Central memory CD8-positive, alpha-beta T cell (primary cell): ENCODE results near the gene ZDHHC16.
A peak's percentile ranks its signal among the peaks of the same experiment; 100 is the strongest.

Experiments
- ATAC-seq: fragments of 150-1000 bp; cut with Tn5 transposase; replicated peaks from 2 replicates; pipeline ENCODE4 v1.10.0; 2022; ENCODE audit warnings: mild to moderate bottlenecking, moderate FRiP score, moderate number of reproducible peaks; ENCODE audit not compliant: poor library complexity, severe bottlenecking; ENCODE audit errors: extremely low read depth
- DNase-seq, 2 donors: peaks; one replicate each; pipeline ENCODE4 v3.0.0; 2021; ENCODE audit warnings: low spot score in 2 of 2
- H3K27ac Mint-ChIP-seq: one replicate; pipeline ENCODE4 v1.8.0; 2022; ENCODE audit warnings: low read depth, mild to moderate bottlenecking, moderate library complexity, mixed read lengths
- H3K27me3 Mint-ChIP-seq: one replicate; pipeline ENCODE4 v1.8.0; 2022; ENCODE audit warnings: mixed read lengths
- H3K36me3 Mint-ChIP-seq: one replicate; pipeline ENCODE4 v1.8.0; 2022; ENCODE audit warnings: mild to moderate bottlenecking, moderate library complexity, mixed read lengths; ENCODE audit not compliant: insufficient read depth
- H3K4me1 Mint-ChIP-seq: one replicate; pipeline ENCODE4 v1.8.0; 2022; ENCODE audit warnings: mixed read lengths
- H3K4me3 Mint-ChIP-seq: one replicate; pipeline ENCODE4 v1.8.0; 2022; ENCODE audit warnings: mild to moderate bottlenecking, moderate library complexity, mixed read lengths
- H3K9me3 Mint-ChIP-seq: one replicate; pipeline ENCODE4 v1.8.0; 2022; ENCODE audit warnings: mixed read lengths

ZDHHC16 gene

DNA sequence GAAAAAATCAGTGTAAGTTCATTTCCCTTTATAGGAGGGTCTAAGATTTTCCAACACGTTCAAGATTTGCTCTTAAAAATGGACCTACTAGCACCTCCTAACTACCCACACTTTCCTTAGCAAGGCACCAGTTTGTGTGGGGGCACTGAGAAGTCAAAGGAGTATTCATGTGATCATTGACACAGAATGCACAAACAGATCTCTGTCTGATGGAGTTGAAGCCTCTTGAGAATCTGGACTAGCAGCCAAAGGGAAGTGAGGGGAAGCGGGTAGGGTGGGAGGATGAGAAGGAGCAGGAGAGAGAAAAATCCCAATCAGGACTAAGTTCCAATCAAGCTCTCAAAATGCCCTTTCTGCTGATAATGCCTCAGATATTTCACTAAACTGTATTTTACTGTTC is 48.2 kb downstream of the ZDHHC16 start:
- ATAC-seq (no peak), DNase-seq (no peak)
- no peaks in the 10 kb centered on the region for H3K9me3 Mint-ChIP-seq
- H3K27me3 Mint-ChIP-seq, result no peaks in the 10 kb centered on the region
- no peak overlapping the region for H3K27ac Mint-ChIP-seq
- peaks cover 11% of the 10 kb centered on the region for H3K36me3 Mint-ChIP-seq
- peaks cover 33% of the 10 kb centered on the region for H3K4me1 Mint-ChIP-seq
- H3K4me3 Mint-ChIP-seq, result no peak overlapping the region

DNA sequence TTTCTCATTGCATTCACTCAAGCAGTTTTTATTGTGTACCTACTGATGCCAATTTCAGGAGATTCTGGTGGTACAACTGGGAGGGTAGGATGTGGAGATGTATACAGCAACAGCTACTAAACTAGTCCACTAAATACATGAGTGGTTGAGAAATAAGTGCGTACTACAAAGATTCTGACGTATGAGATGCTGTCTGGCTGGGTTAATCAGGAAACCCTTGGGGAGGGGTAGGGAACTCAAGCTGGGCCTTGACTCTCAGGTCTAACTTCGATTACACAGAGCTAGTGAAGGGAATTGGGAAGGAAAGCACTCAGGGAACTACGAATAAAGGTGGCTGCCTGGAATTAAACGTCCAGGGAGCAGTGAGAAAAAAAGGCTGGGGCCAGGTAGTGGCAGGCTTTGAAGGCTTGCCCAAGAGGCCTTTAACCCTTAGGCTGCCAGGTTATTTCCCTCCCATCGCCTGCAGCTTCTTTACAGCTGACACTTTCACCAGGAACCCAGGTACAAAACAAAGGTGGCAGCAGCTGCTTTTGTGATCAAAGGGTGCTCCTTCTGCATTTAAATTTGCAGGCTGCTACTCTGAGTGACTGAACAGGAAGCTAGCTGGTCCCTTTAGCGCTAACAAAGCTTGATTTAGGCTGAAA is 49.0 kb downstream of the ZDHHC16 start:
- peaks cover 3% of the 10 kb centered on the region for H3K27me3 Mint-ChIP-seq
- no peaks in the 10 kb centered on the region for H3K9me3 Mint-ChIP-seq
- H3K27ac Mint-ChIP-seq, result peak overlapping the region; percentile 14
- H3K36me3 Mint-ChIP-seq, result peaks cover 11% of the 10 kb centered on the region
- H3K4me1 Mint-ChIP-seq, result peaks cover 32% of the 10 kb centered on the region
- DNase-seq, result no peak
- no peak for ATAC-seq
- peak overlapping the region; percentile 13 for H3K4me3 Mint-ChIP-seq

DNA sequence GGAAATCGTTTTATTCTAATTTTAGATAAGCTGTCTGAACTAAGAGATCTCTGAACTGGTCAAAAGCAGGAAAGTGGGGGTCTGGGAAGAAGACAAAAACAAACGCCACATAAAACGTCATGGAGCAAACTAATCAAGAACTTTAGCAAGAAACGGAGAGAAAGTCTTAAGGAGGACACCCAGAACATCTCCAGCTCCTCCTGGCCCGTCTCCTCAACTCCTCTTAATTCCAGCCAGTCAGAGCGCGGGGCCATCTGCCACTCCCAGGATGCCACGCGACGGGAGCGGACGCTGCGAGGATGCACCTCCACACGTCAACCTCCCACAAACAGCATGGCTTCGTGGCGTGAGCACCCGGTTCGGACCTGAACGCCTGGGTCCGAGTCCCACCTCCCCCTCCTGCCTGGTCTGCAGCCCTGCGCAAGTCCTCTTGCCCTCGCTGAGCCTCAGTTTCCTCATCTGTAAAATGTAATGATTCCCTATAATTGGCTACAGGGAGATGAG is 51.6 kb downstream of the ZDHHC16 start:
- Mint-ChIP-seq H3K27ac (peak overlapping the region; percentile 96), H3K36me3 (peaks cover 11% of the 10 kb centered on the region), H3K4me1 (peaks cover 28% of the 10 kb centered on the region), H3K9me3 (no peaks in the 10 kb centered on the region), H3K27me3 (peaks cover 28% of the 10 kb centered on the region), H3K4me3 (peak overlapping the region; percentile 98)
- DNase-seq, result peak; percentile 17 to 28
- ATAC-seq, result no peak

DNA sequence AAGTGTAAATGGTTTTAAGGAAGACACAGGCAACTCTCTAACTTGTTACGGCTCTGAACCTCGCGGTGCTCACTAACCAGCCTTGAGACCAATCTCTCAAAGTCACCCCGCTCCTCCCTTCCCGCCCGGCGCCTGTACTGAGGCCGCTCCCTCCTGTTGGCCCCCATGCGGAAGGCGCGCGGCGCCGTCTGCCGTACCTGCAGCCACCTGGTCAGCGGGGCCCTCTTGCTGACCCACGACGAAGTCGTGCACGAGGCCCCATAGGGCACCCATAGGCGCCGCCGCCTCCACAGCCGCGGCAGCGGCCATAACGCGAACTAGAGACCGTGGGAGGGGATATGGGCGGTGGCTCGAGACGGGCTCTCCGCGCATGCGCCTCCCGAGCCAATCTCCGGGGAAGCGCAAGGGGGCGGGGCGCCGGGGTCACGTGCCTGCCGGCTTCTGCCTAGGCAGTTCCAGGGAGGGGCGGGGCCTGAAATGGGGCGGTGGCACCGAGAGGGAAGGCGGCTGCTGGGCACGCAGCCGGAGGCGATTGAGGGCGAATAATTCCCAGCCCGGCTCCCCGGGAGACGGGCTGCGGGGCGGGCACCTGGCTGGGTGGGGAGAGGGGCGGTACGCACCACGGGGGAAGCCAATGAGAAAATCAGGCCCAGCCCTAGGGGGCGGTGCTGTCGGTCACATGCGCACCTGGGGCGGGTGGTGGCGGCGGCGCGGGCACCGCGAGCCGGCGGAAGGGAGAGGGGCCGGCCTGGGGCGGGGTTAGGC is 52.3 kb downstream of the ZDHHC16 start, which contains the start of gene MMS19:
Gene MMS19, minus strand, starts transcription at position 347 of the 765 bp plus-strand sequence. Its CDS starts 38 bp downstream, at position 309.
- Mint-ChIP-seq H3K36me3 (peaks cover 11% of the 10 kb centered on the region), H3K27me3 (peaks cover 28% of the 10 kb centered on the region), H3K27ac (peak within 1 kb of the TSS; percentile 96), H3K4me1 (peaks cover 28% of the 10 kb centered on the region), H3K9me3 (no peaks in the 10 kb centered on the region), H3K4me3 (peak within 1 kb of the TSS; percentile 98)
- DNase-seq, result peak; percentile 98 to 99
- peak; percentile 88 for ATAC-seq

DNA sequence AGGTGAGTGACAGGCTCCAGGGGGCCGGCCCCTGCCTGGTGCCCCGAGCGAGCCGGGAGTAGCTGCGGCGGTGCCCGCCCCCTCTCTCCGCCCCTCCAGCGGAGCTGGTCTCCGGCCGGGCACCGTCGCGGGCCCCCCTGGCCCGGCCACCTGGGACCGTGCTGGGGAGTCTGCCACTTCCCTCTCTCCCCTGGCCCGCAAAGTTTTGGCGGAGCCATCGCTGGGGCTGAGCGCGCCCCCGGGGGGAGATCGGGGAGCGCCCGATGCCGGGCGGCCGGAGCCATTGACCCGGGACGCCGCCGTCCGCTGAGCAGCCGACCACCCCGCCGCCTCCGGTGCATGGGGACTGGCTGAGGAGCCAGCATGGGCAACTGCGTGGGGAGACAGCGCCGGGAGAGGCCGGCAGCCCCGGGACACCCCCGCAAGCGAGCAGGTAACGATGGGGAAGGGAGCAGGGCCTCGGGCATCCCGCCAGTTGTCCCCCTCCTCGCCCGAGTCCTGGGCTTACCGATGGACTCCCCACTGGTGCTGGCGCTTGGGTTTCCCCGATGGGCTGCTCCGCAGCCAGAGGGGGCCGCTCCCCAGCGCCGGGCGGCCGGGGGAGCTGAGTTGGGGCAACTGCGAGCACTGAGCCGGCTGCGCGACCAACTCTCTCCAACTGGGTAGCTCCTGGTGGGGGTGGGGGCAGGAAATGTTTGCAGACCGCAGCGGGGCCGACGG is 53.0 kb downstream of the ZDHHC16 start, which contains the start of gene UBTD1:
Gene UBTD1, plus strand, starts transcription at position 84 of the 720 bp plus-strand sequence. Its CDS starts 280 bp downstream, at position 364.
- Mint-ChIP-seq H3K27me3 (peaks cover 28% of the 10 kb centered on the region), H3K27ac (peak within 1 kb of the TSS; percentile 96), H3K9me3 (no peaks in the 10 kb centered on the region), H3K4me3 (peak within 1 kb of the TSS; percentile 98), H3K36me3 (peaks cover 9% of the 10 kb centered on the region), H3K4me1 (peaks cover 28% of the 10 kb centered on the region)
- no peak for ATAC-seq
- peak in 1 of 2 donors; percentile 16 for DNase-seq

DNA sequence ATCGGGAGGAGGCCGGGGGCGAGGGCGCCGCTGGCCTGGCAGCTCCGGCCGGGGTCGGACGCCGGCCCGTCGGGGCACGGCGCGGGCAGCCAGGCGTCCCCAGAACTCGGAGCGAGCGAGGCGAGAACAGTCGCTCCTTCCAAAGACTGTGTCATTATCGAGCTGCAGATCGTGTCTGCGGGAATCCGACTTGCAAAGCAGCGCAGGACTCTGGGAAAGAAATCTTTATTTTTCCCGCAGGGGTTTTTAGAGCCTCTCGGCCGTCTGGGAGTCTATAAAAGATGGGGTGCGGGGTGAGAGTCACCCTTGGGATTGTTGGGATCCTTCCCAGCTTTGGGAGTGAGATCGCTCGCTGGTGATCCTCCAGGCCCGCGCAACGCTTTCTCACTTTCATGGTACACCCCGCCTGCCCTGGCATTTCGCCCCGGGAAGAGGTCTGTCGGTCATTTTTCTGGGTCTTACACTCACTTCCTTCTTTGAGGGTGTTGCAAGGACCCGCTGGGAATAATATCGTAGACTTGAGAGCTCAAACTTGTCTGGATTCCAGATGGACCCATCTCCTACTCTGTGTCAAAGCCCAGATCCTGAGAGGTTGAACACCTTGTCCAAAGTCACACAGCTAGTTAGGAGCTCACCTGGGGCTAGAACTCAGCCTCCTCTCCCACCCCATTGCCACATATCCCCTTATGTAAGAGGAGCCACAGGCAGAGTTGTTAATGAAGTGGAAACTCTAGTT is 53.8 kb downstream of the ZDHHC16 start:
- H3K27ac Mint-ChIP-seq, result no peak overlapping the region

DNA sequence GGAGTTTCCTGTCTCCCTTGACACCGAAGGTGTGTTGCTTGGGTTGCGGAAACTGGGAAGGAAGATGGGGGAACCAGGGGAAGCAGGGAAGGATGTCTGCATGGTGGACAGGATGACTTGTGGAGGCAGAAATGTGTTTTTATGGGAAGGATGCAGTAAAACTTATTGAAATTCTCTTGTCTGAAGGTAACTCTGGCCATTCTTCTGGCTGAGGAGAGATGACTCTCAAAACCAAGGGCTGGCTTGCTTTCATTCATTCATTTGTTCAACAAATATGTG is 54.3 kb downstream of the ZDHHC16 start:
- Mint-ChIP-seq H3K27me3 (peaks cover 28% of the 10 kb centered on the region), H3K4me1 (peaks cover 17% of the 10 kb centered on the region), H3K36me3 (peaks cover 9% of the 10 kb centered on the region), H3K27ac (no peak overlapping the region), H3K4me3 (peak overlapping the region; percentile 6), H3K9me3 (no peaks in the 10 kb centered on the region)
- no peak for DNase-seq
- ATAC-seq, result no peak

More for the DNA sequence above, 53.8 kb downstream of the ZDHHC16 start:
- Mint-ChIP-seq H3K4me3 (peak overlapping the region; percentile 98), H3K36me3 (peaks cover 9% of the 10 kb centered on the region), H3K27me3 (peaks cover 28% of the 10 kb centered on the region), H3K4me1 (peaks cover 22% of the 10 kb centered on the region), H3K9me3 (no peaks in the 10 kb centered on the region)
- no peak for DNase-seq
- no peak for ATAC-seq

DNA sequence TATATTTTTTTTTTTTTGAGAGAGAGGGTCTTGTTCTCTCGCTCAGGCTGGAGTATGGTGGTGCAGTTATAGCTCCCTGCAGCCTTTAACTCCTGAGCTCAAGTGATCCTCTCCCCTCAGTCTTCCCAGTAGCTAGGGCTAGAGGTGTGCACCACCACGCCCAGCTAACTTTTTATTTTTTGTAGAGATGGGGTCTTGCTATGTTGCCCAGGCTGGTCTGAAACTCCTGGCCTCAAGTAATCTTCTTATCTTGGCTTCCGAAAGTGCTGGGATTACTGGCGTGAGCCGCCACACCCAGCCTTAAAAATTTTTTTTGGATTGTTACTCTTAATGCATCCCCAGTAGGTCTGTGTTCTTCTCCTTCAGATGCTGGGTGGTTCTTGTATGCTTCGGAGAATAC is 56.9 kb downstream of the ZDHHC16 start:
- DNase-seq (no peak), ATAC-seq (no peak)
- Mint-ChIP-seq H3K27ac (no peak overlapping the region), H3K9me3 (no peaks in the 10 kb centered on the region), H3K27me3 (peaks cover 28% of the 10 kb centered on the region), H3K36me3 (peaks cover 7% of the 10 kb centered on the region), H3K4me3 (no peak overlapping the region), H3K4me1 (peaks cover 10% of the 10 kb centered on the region)

DNA sequence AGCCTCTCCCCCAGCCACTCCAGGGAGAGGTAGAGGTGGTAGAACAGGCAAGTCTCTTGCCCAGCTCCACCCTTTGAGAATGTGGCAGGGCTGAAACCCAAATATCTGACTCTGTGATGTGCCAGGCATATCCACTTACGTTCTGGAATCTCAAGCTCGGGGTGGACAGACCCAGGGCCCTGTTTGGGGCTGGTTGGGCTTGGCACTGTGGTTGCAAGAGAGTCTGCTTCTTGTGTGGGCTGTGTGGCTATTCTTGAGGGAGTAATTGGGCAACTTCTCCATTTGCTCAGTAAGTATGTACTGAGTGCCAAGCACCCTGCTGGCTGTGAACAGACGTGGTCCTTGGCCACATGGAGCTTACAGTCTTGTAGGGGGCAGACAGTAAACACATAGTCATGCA is 57.4 kb downstream of the ZDHHC16 start:
- H3K9me3 Mint-ChIP-seq, result no peaks in the 10 kb centered on the region

DNA sequence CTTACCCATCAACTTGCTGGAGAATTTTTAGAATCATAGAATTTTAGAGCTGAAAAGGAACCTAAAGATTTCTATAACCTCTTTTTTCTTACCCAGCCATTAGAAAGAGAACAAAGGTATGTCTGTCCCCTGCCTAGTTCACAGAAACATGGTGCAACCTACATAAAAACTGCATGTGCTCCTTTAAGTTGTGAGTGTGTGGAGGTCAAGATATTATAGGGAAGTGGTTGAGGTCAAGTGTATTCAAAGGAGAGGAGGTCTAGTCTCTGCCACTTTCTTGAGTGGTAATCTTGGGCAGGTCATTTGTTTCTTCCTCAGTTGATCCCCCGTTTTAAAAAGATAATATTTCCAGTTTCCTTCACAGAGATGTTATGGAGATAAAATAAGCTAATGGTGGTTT is 59.2 kb downstream of the ZDHHC16 start:
- no peak overlapping the region for H3K4me3 Mint-ChIP-seq
- H3K27ac Mint-ChIP-seq, result no peak overlapping the region
- peaks cover 2% of the 10 kb centered on the region for H3K4me1 Mint-ChIP-seq
- no peaks in the 10 kb centered on the region for H3K9me3 Mint-ChIP-seq
- DNase-seq (no peak), ATAC-seq (no peak)
- H3K27me3 Mint-ChIP-seq, result peaks cover 23% of the 10 kb centered on the region
- no peaks in the 10 kb centered on the region for H3K36me3 Mint-ChIP-seq

More for the DNA sequence above, 57.4 kb downstream of the ZDHHC16 start:
- Mint-ChIP-seq H3K27ac (no peak overlapping the region), H3K36me3 (peaks cover 2% of the 10 kb centered on the region), H3K27me3 (peaks cover 28% of the 10 kb centered on the region), H3K4me3 (no peak overlapping the region), H3K4me1 (peaks cover 5% of the 10 kb centered on the region)
- ATAC-seq (no peak), DNase-seq (no peak)

DNA sequence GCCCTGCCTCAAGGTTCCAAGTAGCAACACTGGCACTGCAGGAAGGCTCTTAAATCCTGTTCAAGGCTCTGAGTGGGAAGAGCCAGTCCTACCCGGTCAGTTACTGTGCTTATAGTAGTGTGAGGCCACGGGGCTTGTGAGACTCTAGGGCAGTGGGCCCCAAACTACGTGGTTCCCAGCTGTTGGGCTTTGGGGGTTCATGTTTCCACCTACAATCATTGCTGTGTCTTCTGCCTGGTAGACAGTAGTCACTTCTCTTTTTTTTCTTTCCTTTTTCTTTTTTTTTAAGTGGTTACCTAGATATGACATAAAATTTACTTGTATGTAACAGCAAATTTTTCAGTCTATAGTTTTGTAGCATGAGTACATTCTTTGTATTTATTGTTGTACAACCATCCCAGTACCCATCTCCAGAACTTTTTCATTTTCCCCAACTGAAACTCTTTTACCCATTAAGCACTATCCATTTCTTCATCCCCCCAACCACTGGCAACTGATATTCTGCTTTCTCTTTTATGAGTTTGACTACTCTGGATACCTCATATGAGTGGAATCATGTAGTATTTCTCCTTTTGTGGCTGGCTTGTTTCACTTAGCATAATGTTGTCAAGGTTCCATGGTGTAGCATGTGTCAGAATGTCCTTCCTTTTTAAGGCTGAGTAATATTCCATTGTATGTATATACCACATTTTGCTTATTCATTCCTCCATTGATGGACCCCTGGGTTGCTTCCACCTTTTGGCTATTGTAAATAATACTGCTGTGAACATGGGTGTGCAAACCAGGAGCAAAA is 60.4 kb downstream of the ZDHHC16 start:
- Mint-ChIP-seq H3K27me3 (peaks cover 10% of the 10 kb centered on the region), H3K4me1 (no peaks in the 10 kb centered on the region), H3K27ac (no peak overlapping the region), H3K9me3 (no peaks in the 10 kb centered on the region), H3K36me3 (no peaks in the 10 kb centered on the region), H3K4me3 (no peak overlapping the region)
- no peak for DNase-seq
- ATAC-seq, result no peak
